Esophagus muscularis mucosa (tissue), 4 donors: ENCODE results near the gene CRBN. TPM values are rescaled to one million over a fixed set of nuclear protein-coding genes. Genes with fewer than 3 reads are reported as not detected.
A peak's percentile ranks its signal among the peaks of the same experiment; 100 is the strongest.

Source experiments
- DNase-seq: peaks from one replicate; pipeline ENCODE4 v3.0.0-alpha.2; 2017; ENCODE audit errors: extremely low spot score
- H3K27ac ChIP-seq, 4 donors: fragments of 200-600 bp; sonication (generic); replicated peaks in 1 of 4; 1 replicate in 3 of 4; 2 replicates in 1 of 4; pipeline ENCODE4 v1.5.1; 2016 to 2019; ENCODE audit warnings: mild to moderate bottlenecking in 1 of 4
- H3K27me3 ChIP-seq, 4 donors: fragments of 200-600 bp; sonication (generic); one replicate each; pipeline versions ENCODE4 v1.5.1 to v1.6.0; 2016 to 2019
- H3K36me3 ChIP-seq, 4 donors: fragments of 200-600 bp; sonication (generic); one replicate each; pipeline ENCODE4 v1.5.1; 2016 to 2019
- H3K4me1 ChIP-seq, 4 donors: fragments of 200-600 bp; sonication (generic); one replicate each; pipeline ENCODE4 v1.5.1; 2016 to 2019
- H3K4me3 ChIP-seq, 4 donors: fragments of 200-600 bp; sonication (generic); 1 replicate in 2 of 4; 2 replicates in 2 of 4; pipeline ENCODE4 v1.5.1; 2016 to 2019; ENCODE audit warnings: mild to moderate bottlenecking in 4 of 4, moderate library complexity in 1 of 4
- H3K9me3 ChIP-seq, 4 donors: fragments of 200-600 bp; sonication (generic); 1 replicate in 3 of 4; 2 replicates in 1 of 4; pipeline ENCODE4 v1.5.1; 2016 to 2019
- EP300 ChIP-seq: sonication (generic); formaldehyde crosslinking; IDR thresholded peaks from one replicate; pipeline ENCODE4 v1.6.1; 2017; ENCODE audit warnings: antibody characterized with exemption
- POLR2A ChIP-seq: fragments of 450-650 bp; IDR thresholded peaks from one replicate; pipeline ENCODE4 v1.6.1; 2017; ENCODE audit warnings: antibody characterized with exemption, moderate library complexity, mild to moderate bottlenecking, low read depth
- POLR2AphosphoS5 ChIP-seq, 2 donors: sonication (generic); formaldehyde crosslinking; IDR thresholded peaks; one replicate each; pipeline ENCODE4 v1.6.1; 2017; ENCODE audit warnings: antibody characterized with exemption in 2 of 2
- WGBS: methylation state at CpG from one replicate; pipeline ENCODE4 v1.1.5; 2018; 5-methylcytosine and 5-hydroxymethylcytosine counted together
- intact Hi-C: fragments of 100-400 bp; cut with DNase I; formaldehyde crosslinking; loops from one replicate; pipeline ENCODE4 v1.15.1; 2023
- total RNA-seq, 4 donors: library from RNA; depleted of rRNA; stranded (reverse); fragments of >200 nt; gene quantifications; one replicate each; pipeline versions ENCODE4 v1.1.0 to v1.2.1, GENCODE V29; 2016
- TF ChIP-seq, protein P1 (sequence below), 3 experiments: fragments of 200-600 bp in 2 of 3; fragments of 450-650 bp in 1 of 3; sonication (generic) in 2 of 3; IDR thresholded peaks; one replicate each; pipeline ENCODE4 v1.5.1; 2017 to 2019; ENCODE audit warnings: antibody characterized with exemption in 3 of 3, mild to moderate bottlenecking in 2 of 3, moderate library complexity in 1 of 3

Gene CRBN
- total RNA-seq, 4 donors from 2014 or later, result 46.5 to 109 (median 85.0) TPM

GRCh38 chr3:3212781-3213440 lies 33.4 kb upstream of the CRBN start:
- H3K27me3 ChIP-seq, result peaks cover 0 to 4% (median 0%) of the 10 kb centered on the region in 4 donors
- TF ChIP-seq EP300, result no peak
- TF ChIP-seq POLR2A, result no peak
- TF ChIP-seq, protein P1, sequence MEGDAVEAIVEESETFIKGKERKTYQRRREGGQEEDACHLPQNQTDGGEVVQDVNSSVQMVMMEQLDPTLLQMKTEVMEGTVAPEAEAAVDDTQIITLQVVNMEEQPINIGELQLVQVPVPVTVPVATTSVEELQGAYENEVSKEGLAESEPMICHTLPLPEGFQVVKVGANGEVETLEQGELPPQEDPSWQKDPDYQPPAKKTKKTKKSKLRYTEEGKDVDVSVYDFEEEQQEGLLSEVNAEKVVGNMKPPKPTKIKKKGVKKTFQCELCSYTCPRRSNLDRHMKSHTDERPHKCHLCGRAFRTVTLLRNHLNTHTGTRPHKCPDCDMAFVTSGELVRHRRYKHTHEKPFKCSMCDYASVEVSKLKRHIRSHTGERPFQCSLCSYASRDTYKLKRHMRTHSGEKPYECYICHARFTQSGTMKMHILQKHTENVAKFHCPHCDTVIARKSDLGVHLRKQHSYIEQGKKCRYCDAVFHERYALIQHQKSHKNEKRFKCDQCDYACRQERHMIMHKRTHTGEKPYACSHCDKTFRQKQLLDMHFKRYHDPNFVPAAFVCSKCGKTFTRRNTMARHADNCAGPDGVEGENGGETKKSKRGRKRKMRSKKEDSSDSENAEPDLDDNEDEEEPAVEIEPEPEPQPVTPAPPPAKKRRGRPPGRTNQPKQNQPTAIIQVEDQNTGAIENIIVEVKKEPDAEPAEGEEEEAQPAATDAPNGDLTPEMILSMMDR (IDR thresholded peaks at IDR 0.05), result no peak
- TF ChIP-seq POLR2AphosphoS5 (IDR thresholded peaks at IDR 0.05), result no peak
- no peaks in the 10 kb centered on the region for H3K4me1 ChIP-seq
- no peak overlapping the region for H3K4me3 ChIP-seq
- WGBS, result 69% methylated on average over 7 of the region's 7 CpGs
- no peak for DNase-seq
- H3K9me3 ChIP-seq, result no peaks in the 10 kb centered on the region
- no peaks in the 10 kb centered on the region for H3K36me3 ChIP-seq
- intact Hi-C loops, result no loop called here
- no peak overlapping the region for H3K27ac ChIP-seq

- H3K27ac ChIP-seq, result no peak overlapping the region
- no peaks in the 10 kb centered on the region for H3K36me3 ChIP-seq
- no peak for DNase-seq
- intact Hi-C loops, result no loop called here
- no peaks in the 10 kb centered on the region for H3K4me1 ChIP-seq
- WGBS, result 91% methylated on average over 2 of the region's 2 CpGs
- peaks cover 0 to 4% (median 0%) of the 10 kb centered on the region in 4 donors for H3K27me3 ChIP-seq
- no peaks in the 10 kb centered on the region for H3K9me3 ChIP-seq
- no peak overlapping the region for H3K4me3 ChIP-seq
- no peak for TF ChIP-seq EP300
- TF ChIP-seq POLR2AphosphoS5 (IDR thresholded peaks at IDR 0.05), result no peak
- no peak for TF ChIP-seq POLR2A
- TF ChIP-seq, protein P1 (IDR thresholded peaks at IDR 0.05), result no peak
Observed at GRCh38 chr3:3209714-3210113, 30.2 kb upstream of the CRBN start.

- DNase-seq, result no peak
- whole genome bisulfite sequencing, result 81% methylated on average over 1 of the region's 1 CpG
- no peaks in the 10 kb centered on the region for H3K36me3 ChIP-seq
Observed at GRCh38 chr3:3209057-3209456, 29.6 kb upstream of the CRBN start.

GRCh38 chr3:3201611-3202010 lies 22.1 kb upstream of the CRBN start:
- no peak overlapping the region for H3K4me3 ChIP-seq
- peaks cover 0 to 4% (median 0%) of the 10 kb centered on the region in 4 donors for H3K4me1 ChIP-seq
- no peaks in the 10 kb centered on the region for H3K9me3 ChIP-seq
- H3K36me3 ChIP-seq, result no peaks in the 10 kb centered on the region
- peak; percentile 42 for DNase-seq
- H3K27ac ChIP-seq, result no peak overlapping the region
- intact Hi-C loops, result loop anchor here (5.0 kb wide), 1 partner anchor 1086 kb away; no protein-coding TSS in a partner anchor
- peaks cover 0 to 3% (median 0%) of the 10 kb centered on the region in 4 donors for H3K27me3 ChIP-seq
- WGBS, result 87% methylated on average over 3 of the region's 3 CpGs
- TF ChIP-seq EP300, result no peak
- no peak for TF ChIP-seq POLR2A

More at GRCh38 chr3:3209057-3209456, 29.6 kb upstream of the CRBN start:
- intact Hi-C loops, result no loop called here
- no peaks in the 10 kb centered on the region for H3K4me1 ChIP-seq
- TF ChIP-seq EP300 (no peak), POLR2AphosphoS5 (IDR thresholded peaks at IDR 0.05) (no peak), POLR2A (no peak)
- TF ChIP-seq, protein P1 (IDR thresholded peaks at IDR 0.05), result no peak
- no peak overlapping the region for H3K4me3 ChIP-seq
- no peaks in the 10 kb centered on the region for H3K9me3 ChIP-seq
- H3K27ac ChIP-seq, result no peak overlapping the region
- H3K27me3 ChIP-seq, result no peaks in the 10 kb centered on the region

- no peak overlapping the region for H3K27ac ChIP-seq
- H3K9me3 ChIP-seq, result no peaks in the 10 kb centered on the region
- peaks cover 0 to 3% (median 0%) of the 10 kb centered on the region in 4 donors for H3K27me3 ChIP-seq
- no peak for TF ChIP-seq POLR2A
- no peak for TF ChIP-seq EP300
- no peak for TF ChIP-seq POLR2AphosphoS5 (IDR thresholded peaks at IDR 0.05)
- TF ChIP-seq, protein P1 (IDR thresholded peaks at IDR 0.05), result peak; percentile 81 to 86 (median 84)
- intact Hi-C loops, result loop anchor here (5.0 kb wide), 1 partner anchor 1087 kb away; no protein-coding TSS in a partner anchor
- no peak overlapping the region for H3K4me3 ChIP-seq
- 23% methylated on average over 7 of the region's 7 CpGs for WGBS
- H3K4me1 ChIP-seq, result peaks cover 0 to 4% (median 0%) of the 10 kb centered on the region in 4 donors
- no peak for DNase-seq
- H3K36me3 ChIP-seq, result no peaks in the 10 kb centered on the region
Observed at GRCh38 chr3:3200632-3201212, 21.2 kb upstream of the CRBN start.
